ENCODE measurements around the gene AKT2. TPM values are rescaled to one million over a fixed set of nuclear protein-coding genes. Genes with fewer than 3 reads are reported as not detected.

The AKT2 gene
- total and polyA plus RNA-seq, 12 donors = 56.7 to 147 (median 123) TPM

- Histone ChIP-seq H3K4me1 (peaks cover 7 to 37% (median 33%) of the 10 kb centered on the region in 9 donors), H3K27me3 (no peaks in the 10 kb centered on the region), H3K4me3 (no peak overlapping the region), H3K9me3 (no peaks in the 10 kb centered on the region), H3K27ac (peak overlapping the region in 7 of 10 donors; percentile 48 to 100 (median 97)), H3K36me3 (peaks cover 0 to 5% (median 0%) of the 10 kb centered on the region in 9 donors)
- TF ChIP-seq, protein P1, sequence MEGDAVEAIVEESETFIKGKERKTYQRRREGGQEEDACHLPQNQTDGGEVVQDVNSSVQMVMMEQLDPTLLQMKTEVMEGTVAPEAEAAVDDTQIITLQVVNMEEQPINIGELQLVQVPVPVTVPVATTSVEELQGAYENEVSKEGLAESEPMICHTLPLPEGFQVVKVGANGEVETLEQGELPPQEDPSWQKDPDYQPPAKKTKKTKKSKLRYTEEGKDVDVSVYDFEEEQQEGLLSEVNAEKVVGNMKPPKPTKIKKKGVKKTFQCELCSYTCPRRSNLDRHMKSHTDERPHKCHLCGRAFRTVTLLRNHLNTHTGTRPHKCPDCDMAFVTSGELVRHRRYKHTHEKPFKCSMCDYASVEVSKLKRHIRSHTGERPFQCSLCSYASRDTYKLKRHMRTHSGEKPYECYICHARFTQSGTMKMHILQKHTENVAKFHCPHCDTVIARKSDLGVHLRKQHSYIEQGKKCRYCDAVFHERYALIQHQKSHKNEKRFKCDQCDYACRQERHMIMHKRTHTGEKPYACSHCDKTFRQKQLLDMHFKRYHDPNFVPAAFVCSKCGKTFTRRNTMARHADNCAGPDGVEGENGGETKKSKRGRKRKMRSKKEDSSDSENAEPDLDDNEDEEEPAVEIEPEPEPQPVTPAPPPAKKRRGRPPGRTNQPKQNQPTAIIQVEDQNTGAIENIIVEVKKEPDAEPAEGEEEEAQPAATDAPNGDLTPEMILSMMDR (IDR thresholded peaks at IDR 0.05) = no peak
- intact Hi-C loops (cut with DNase I) = loop anchor here in 1 of 10 donors (5.0 kb wide), 1 partner anchor 315 kb away; the partner anchor contains the start of gene LTBP4
- WGBS, 2 donors = 87% methylated on average over 8 of the region's 8 CpGs
- DNase-seq = no peak
- no peak for ATAC-seq
Observed at GRCh38 chr19:40286971-40287421, 1.9 kb upstream of the AKT2 start.

GRCh38 chr19:40286235-40286970, 1.3 kb upstream of the AKT2 start:
- WGBS, 2 donors = 67 to 73% methylated on average over 16 of the region's 16 CpGs
- H3K4me3 ChIP-seq = peak overlapping the region in 7 of 10 donors; percentile 28 to 99 (median 95)
- DNase-seq (no peak), ATAC-seq (no peak)
- intact Hi-C loops (cut with DNase I) = loop anchor here in 1 of 10 donors (5.0 kb wide), 1 partner anchor 316 kb away; the partner anchor contains the start of gene LTBP4
- H3K4me1 ChIP-seq = peaks cover 11 to 43% (median 39%) of the 10 kb centered on the region in 9 donors
- peaks cover 0 to 11% (median 0%) of the 10 kb centered on the region in 9 donors for H3K36me3 ChIP-seq
- H3K9me3 ChIP-seq = no peaks in the 10 kb centered on the region
- TF ChIP-seq, protein P1 (IDR thresholded peaks at IDR 0.05) = no peak
- peak overlapping the region in 9 of 10 donors; percentile 92 to 100 (median 97) for H3K27ac ChIP-seq
- H3K27me3 ChIP-seq = no peaks in the 10 kb centered on the region

GRCh38 chr19:40285353-40286234, 449 bp upstream of the AKT2 start:
- ATAC-seq (peak; percentile 94 to 98 (median 97)), DNase-seq (peak; percentile 98 to 99)
- WGBS, 2 donors = 13% methylated on average over 42 of the region's 42 CpGs
- H3K9me3 ChIP-seq = no peaks in the 10 kb centered on the region
- no peaks in the 10 kb centered on the region for H3K27me3 ChIP-seq
- intact Hi-C loops (cut with DNase I) = loop anchor here in 1 of 10 donors (5.0 kb wide), 1 partner anchor 317 kb away; the partner anchor contains the start of gene LTBP4
- H3K4me3 ChIP-seq = peak overlapping the region; percentile 83 to 99 (median 96)
- TF ChIP-seq, protein P1 (IDR thresholded peaks at IDR 0.05) = no peak
- peaks cover 18 to 51% (median 45%) of the 10 kb centered on the region in 9 donors for H3K4me1 ChIP-seq
- H3K27ac ChIP-seq = peak overlapping the region; percentile 92 to 100 (median 97)
- H3K36me3 ChIP-seq = peaks cover 0 to 11% (median 0%) of the 10 kb centered on the region in 9 donors

DNA sequence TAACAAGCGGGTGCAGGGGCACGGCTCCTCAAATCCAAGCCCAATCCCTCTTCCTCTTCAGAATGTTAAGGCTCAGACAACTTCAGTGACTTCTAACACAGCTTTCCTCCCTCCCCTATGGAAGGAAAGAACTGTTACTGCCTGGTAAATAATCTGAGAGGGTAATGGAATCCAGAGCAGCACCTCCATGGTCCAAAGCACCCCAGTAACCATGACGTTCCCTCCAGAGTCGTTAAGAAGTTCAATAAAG, 969 bp downstream of the AKT2 start:
- intact Hi-C loops (cut with DNase I) = loop anchor here in 1 of 10 donors (5.0 kb wide), 1 partner anchor 52 kb away; no protein-coding TSS in a partner anchor

More for the DNA sequence above, 969 bp downstream of the AKT2 start:
- Histone ChIP-seq H3K27ac (peak overlapping the region in 9 of 10 donors; percentile 92 to 100 (median 97)), H3K4me3 (peak overlapping the region; percentile 83 to 99 (median 96)), H3K9me3 (no peaks in the 10 kb centered on the region), H3K27me3 (no peaks in the 10 kb centered on the region), H3K4me1 (peaks cover 27 to 65% (median 59%) of the 10 kb centered on the region in 9 donors), H3K36me3 (peaks cover 0 to 11% (median 0%) of the 10 kb centered on the region in 9 donors)
- 10 to 13% methylated on average over 4 of the region's 4 CpGs for WGBS, 2 donors
- TF ChIP-seq, protein P1 (IDR thresholded peaks at IDR 0.05) = no peak
- DNase-seq (no peak), ATAC-seq (no peak)

All from heart right ventricle (tissue), 16 donors.